22Rv1 (cell line): ENCODE data around the gene TCN2.

Experiments used
- H3K27ac ChIP-seq: fragments of 450-650 bp; 2 replicates; pipeline ENCODE4 v1.5.1; 2017
- CTCF ChIP-seq: fragments of 450-650 bp; IDR thresholded peaks from 2 replicates; pipeline ENCODE4 v1.5.1; 2017; ENCODE audit warnings: mild to moderate bottlenecking
- ZFX ChIP-seq: fragments of 450-650 bp; IDR thresholded peaks from 2 replicates; pipeline ENCODE4 v1.6.1; 2017; ENCODE audit warnings: antibody characterized with exemption, borderline replicate concordance

TCN2 gene

GRCh38 chr22:30578481-30578880 is 28.5 kb upstream of the TCN2 start:
- H3K27ac ChIP-seq = no peak overlapping the region
- TF ChIP-seq CTCF (no peak), ZFX (no peak)

- TF ChIP-seq CTCF (no peak), ZFX (no peak)
- H3K27ac ChIP-seq = no peak overlapping the region
Observed at GRCh38 chr22:30580896-30581295, 26.1 kb upstream of the TCN2 start.

- TF ChIP-seq ZFX (no peak), CTCF (no peak)
- no peak overlapping the region for H3K27ac ChIP-seq
Observed at GRCh38 chr22:30582051-30582450, 24.9 kb upstream of the TCN2 start.

GRCh38 chr22:30582788-30583545 is 24.0 kb upstream of the TCN2 start:
- TF ChIP-seq ZFX (no peak), CTCF (no peak)
- no peak overlapping the region for H3K27ac ChIP-seq

- TF ChIP-seq CTCF = no peak
- TF ChIP-seq ZFX = no peak
Observed at GRCh38 chr22:30584441-30584840, 22.5 kb upstream of the TCN2 start.

GRCh38 chr22:30586414-30586813 is 20.6 kb upstream of the TCN2 start:
- no peak overlapping the region for H3K27ac ChIP-seq
- TF ChIP-seq ZFX (no peak), CTCF (no peak)

More at GRCh38 chr22:30584441-30584840, 22.5 kb upstream of the TCN2 start:
- H3K27ac ChIP-seq = no peak overlapping the region

GRCh38 chr22:30591191-30591587 is 15.8 kb upstream of the TCN2 start:
- H3K27ac ChIP-seq = peak overlapping the region; percentile 75
- TF ChIP-seq CTCF (no peak), ZFX (no peak)
